GM21515 (cell line): Measurements from ENCODE around the gene ARID1B.

Source experiments
- ATAC-seq: cut with Tn5 transposase; IDR thresholded peaks from one replicate; pipeline ENCODE4 v1.9.1; 2021; ENCODE audit not compliant: unreplicated experiment

The ARID1B gene

GRCh38 chr6:157194643-157195042 lies 417.5 kb downstream of the ARID1B start:
- no peak for ATAC-seq

DNA sequence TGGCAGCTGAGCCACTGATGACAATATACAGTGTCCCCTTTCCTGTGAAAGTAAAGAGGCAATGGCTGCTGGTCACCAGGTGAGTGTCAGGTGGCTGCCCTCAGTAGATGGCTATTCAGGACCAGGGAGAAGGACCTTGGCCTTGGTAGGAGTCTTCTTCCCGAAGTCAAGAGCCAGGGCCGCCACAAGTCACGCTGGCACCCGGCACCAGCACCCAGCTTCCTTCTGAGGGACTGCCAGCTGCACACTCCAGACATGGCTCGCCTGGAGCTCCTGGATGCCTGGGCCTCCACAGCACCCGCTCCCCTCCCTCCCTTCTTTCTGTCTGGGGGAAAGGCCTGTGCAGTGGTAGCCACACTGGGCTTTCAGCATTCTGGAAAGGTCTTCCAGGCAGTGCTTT lies 419.2 kb downstream of the ARID1B start:
- no peak for ATAC-seq

DNA sequence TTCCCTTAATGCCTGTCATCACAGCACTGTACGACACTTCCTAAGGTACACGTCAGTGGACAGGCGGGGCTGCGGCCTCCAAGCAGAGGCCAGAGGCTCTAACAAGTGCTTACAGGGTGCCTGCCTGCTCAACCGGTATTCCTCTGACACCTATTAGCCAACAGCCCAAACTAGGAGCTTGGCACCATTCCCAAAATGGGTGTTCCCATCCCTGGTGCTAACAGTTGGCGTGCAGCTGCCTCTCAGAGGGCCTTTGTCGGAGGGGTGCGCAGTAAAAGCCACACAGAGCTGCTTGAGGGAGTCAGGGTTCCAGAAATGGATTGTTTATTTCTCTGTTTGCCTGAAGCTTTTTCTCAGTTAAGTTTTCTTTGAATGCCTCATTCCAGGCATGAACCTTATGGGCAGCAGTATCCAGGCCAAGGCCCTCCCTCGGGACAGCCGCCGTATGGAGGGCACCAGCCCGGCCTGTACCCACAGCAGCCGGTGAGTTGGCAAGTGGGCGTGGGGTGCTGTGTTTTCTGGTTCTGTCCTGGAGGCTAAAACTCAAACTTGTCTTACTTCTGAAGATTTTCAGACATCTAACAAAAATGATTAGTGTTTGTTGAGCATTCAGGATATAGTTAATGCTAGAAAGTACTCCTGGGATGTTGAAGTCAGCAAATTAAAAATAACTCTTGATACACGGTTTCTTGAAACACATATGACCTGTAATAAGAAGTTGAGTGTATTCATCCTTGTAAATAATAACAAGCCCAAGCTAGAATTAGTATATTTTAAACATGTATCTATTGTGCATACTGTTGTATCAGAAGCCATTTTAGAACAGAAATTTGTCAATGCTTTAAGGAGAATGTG lies 421.5 kb downstream of the ARID1B start:
- no peak for ATAC-seq

DNA sequence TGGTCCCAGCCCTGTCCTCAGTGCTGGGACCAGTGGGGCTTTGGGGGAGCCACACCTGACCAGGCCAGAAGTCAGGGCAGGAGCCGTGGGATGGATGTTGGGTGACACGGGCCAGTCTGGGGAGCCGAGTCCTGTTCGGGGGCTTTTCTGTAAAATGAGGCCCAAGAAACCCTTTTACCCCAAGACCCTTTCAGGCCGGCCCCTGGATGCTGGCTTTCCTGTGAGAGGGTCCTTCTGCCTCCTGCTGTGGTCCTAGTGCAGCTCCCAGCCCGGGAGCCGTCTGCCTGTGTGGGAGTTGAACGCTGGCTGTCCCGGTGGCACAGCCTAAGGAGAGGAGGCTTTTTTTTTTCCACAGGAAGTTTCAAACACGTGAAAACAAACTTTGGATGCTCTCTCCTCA lies 422.9 kb downstream of the ARID1B start:
- ATAC-seq, result no peak

GRCh38 chr6:157200611-157201010 lies 423.4 kb downstream of the ARID1B start:
- no peak for ATAC-seq

DNA sequence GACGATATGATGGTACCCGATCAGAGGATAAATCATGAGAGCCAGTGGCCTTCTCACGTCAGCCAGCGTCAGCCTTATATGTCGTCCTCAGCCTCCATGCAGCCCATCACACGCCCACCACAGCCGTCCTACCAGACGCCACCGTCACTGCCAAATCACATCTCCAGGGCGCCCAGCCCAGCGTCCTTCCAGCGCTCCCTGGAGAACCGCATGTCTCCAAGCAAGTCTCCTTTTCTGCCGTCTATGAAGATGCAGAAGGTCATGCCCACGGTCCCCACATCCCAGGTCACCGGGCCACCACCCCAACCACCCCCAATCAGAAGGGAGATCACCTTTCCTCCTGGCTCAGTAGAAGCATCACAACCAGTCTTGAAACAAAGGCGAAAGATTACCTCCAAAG lies 423.9 kb downstream of the ARID1B start:
- no peak for ATAC-seq

DNA sequence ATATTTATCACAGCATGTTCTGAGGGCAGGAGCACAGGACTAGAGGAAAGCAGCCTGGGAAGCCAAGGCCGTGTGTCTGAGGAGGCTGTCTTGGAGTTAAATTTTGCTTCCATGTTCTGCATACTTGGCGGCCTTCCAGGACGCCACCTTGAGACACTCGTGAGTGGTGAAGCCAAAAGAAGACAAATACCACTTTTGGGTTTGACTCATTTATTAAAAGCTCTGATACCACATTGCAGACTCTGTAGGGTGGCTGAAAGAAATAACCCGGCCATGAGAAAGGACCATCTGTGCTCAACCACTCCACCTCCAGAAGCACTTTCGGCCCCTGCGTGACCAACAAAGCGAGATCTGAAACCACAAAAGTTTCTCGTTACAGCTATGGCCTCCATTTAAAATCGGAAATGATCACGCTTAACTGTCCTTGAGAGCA lies 426.1 kb downstream of the ARID1B start:
- peak; percentile 98 for ATAC-seq

GRCh38 chr6:157203764-157204163 lies 426.6 kb downstream of the ARID1B start:
- ATAC-seq, result peak; percentile 38

- ATAC-seq, result no peak
These were observed 428.5 kb downstream of the ARID1B start for GRCh38 chr6:157205473-157206358.

GRCh38 chr6:157206359-157206815 lies 429.2 kb downstream of the ARID1B start:
- no peak for ATAC-seq

- ATAC-seq, result no peak
These were observed 430.4 kb downstream of the ARID1B start for GRCh38 chr6:157207521-157208076.

- ATAC-seq, result no peak
These were observed 432.8 kb downstream of the ARID1B start for GRCh38 chr6:157209865-157210530.

GRCh38 chr6:157210954-157211353 lies 433.8 kb downstream of the ARID1B start:
- ATAC-seq, result no peak

GRCh38 chr6:157211603-157212455 lies 434.7 kb downstream of the ARID1B start:
- no peak for ATAC-seq

DNA sequence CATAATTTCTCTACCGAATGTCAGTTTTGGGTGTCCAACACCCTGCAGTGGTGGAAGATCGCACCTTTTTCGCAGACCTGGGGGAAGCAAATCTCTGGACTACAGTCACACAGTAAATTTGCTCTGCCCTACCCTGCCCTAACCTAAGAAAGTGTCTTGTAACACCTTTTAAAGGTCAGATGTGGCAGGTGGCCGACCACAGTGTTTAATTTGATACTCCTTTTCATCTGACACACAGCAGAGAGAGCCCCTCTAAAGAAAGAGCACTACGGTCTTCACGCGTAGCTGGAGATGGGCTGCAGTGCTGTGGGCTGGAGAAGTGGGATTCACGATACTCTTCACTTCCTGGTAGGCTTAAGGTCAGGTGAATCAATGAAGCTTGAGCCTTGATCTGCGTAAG lies 436.2 kb downstream of the ARID1B start:
- ATAC-seq, result no peak

DNA sequence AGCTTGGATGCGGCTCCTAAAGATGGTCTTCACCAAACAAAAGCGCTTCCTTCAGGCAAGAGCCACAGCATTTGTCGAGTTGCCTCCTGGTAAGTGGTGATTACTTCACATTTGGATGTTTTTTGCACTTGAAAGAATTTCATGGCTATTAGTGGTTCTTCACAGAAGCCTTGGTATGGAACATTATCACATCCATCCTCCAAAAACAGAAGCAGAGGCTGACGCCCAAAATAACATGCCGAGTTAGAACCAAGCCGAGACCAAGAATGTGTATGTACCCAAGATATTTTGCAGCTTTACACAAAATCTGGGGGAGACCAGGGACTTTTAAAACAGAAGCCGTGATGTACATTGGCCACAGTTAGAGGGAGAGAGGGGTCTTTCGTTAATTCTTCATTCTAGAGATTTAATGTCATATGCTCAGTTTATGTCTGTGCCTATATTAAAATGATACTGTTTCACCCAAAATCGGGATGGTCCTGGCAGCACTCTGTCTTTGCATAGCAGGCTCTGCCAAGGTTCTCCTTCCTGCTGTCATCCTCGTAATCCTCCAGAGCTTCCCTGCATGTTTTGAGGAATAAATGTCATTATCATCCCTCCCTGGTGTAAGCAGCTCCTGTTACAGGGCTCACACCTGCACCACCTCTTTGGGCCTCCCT lies 436.9 kb downstream of the ARID1B start:
- no peak for ATAC-seq

DNA sequence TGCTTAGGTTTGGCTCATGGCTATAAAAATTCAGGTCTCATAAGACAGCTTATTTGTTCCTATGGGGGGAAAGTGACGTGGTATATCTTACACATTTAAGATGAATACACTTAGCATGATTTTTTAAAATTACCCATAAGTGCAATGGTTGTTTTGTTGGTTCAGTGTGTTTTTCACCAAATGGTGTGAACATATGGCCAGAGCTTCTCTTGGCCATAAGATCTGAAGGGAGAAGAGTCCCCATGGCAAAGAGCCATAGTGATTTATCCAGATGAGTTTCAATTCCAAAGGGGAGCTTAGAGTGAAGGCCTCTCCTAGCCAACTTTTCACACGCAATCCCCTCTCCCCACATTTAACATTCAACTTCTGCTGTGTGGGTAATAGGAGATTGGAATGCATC lies 438.5 kb downstream of the ARID1B start:
- no peak for ATAC-seq

GRCh38 chr6:157216570-157216969 lies 439.4 kb downstream of the ARID1B start:
- no peak for ATAC-seq

- ATAC-seq, result no peak
These were observed 440.2 kb downstream of the ARID1B start for GRCh38 chr6:157217198-157217893.
